A673 (cell line): ENCODE results near the gene TMEM161B. TPM values are rescaled to one million over a fixed set of nuclear protein-coding genes. Genes with fewer than 3 reads are reported as not detected.

Experiments used
- BruUV-seq: library from RNA; stranded (reverse); fragments of 400-500 nt; replicated peaks from 2 replicates; lab custom pipeline; 2021; lab: Mats Ljungman, UMichigan
- CTCF ChIA-PET: fragments of 300-600 bp; sonication (Branson Sonifier 250); formaldehyde crosslinking; loops from one replicate; lab custom pipeline; 2022; ENCODE audit warnings: antibody characterized with exemption; lab: Charles Lee
- POLR2A ChIA-PET: fragments of 300-600 bp; sonication (Branson Sonifier 250); formaldehyde crosslinking; loops from one replicate; lab custom pipeline; 2022; ENCODE audit warnings: antibody characterized with exemption; ENCODE audit not compliant: low non-redundant PET; lab: Charles Lee
- DNase-seq: peaks from one replicate; pipeline ENCODE4 v3.0.0-alpha.2; 2015; ENCODE audit warnings: low spot score
- H3K27ac ChIP-seq: fragments of 200-600 bp; sonication (generic); 2 replicates; pipeline ENCODE4 v1.5.1; 2016; ENCODE audit warnings: mixed run types, low read depth, mild to moderate bottlenecking, mixed read lengths, antibody characterized with exemption, low read length; ENCODE audit not compliant: poor library complexity, severe bottlenecking
- H3K27me3 ChIP-seq: fragments of 200-600 bp; sonication (generic); replicated peaks from 2 replicates; pipeline ENCODE4 v1.6.1; 2017; ENCODE audit warnings: mixed run types, low read depth, mild to moderate bottlenecking, mixed read lengths, antibody characterized with exemption, low read length; ENCODE audit not compliant: insufficient read depth, poor library complexity
- H3K36me3 ChIP-seq: fragments of 200-600 bp; sonication (generic); 2 replicates; pipeline ENCODE4 v1.6.1; 2016; ENCODE audit warnings: mixed run types, mild to moderate bottlenecking, mixed read lengths, antibody characterized with exemption, low read length; ENCODE audit not compliant: insufficient read depth, poor library complexity, severe bottlenecking
- H3K4me1 ChIP-seq: fragments of 200-600 bp; sonication (generic); 2 replicates; pipeline ENCODE4 v1.6.1; 2017; ENCODE audit warnings: mixed run types, mild to moderate bottlenecking, mixed read lengths, antibody characterized with exemption, low read length; ENCODE audit not compliant: insufficient read depth, poor library complexity, severe bottlenecking
- H3K4me3 ChIP-seq: fragments of 200-600 bp; sonication (generic); 2 replicates; pipeline ENCODE4 v1.5.1; 2016; ENCODE audit warnings: low read depth, mixed run types, mild to moderate bottlenecking, mixed read lengths, low read length; ENCODE audit not compliant: poor library complexity, severe bottlenecking
- H3K9me3 ChIP-seq: fragments of 200-600 bp; sonication (generic); 2 replicates; pipeline ENCODE4 v1.6.1; 2016; ENCODE audit warnings: mixed run types, low read depth, mild to moderate bottlenecking, mixed read lengths, antibody characterized with exemption, low read length; ENCODE audit not compliant: poor library complexity, severe bottlenecking
- EZH2 ChIP-seq: fragments of 200-600 bp; sonication (generic); IDR thresholded peaks from 2 replicates; pipeline ENCODE4 v1.6.1; 2017; ENCODE audit warnings: borderline replicate concordance, low read depth, mild to moderate bottlenecking, mixed read lengths, antibody characterized with exemption, low read length; ENCODE audit not compliant: poor library complexity, severe bottlenecking
- intact Hi-C: fragments of 100-400 bp; cut with micrococcal nuclease; formaldehyde crosslinking; loops from one replicate; pipeline ENCODE4 v1.10.0; 2022; ENCODE audit not compliant: unreplicated experiment
- total RNA-seq: library from RNA; stranded (reverse); gene quantifications from 2 replicates; pipeline ENCODE4 v1.2.3, GENCODE V29; 2021
- TF ChIP-seq, protein P1 (sequence below): fragments of 300-800, 200-600 bp; sonication (generic); conservative IDR thresholded peaks from 2 replicates; pipeline ENCODE4 v1.5.1; 2017; ENCODE audit warnings: low read depth, mild to moderate bottlenecking, antibody characterized with exemption, low read length, moderate library complexity, mixed read lengths

The TMEM161B gene
- total RNA-seq, 1 experiment from 2014 or later: 20.7 TPM

GRCh38 chr5:88236866-88237642, 31.6 kb downstream of the TMEM161B start:
- H3K9me3 ChIP-seq: no peaks in the 10 kb centered on the region
- no peak for DNase-seq
- TF ChIP-seq, protein P1, sequence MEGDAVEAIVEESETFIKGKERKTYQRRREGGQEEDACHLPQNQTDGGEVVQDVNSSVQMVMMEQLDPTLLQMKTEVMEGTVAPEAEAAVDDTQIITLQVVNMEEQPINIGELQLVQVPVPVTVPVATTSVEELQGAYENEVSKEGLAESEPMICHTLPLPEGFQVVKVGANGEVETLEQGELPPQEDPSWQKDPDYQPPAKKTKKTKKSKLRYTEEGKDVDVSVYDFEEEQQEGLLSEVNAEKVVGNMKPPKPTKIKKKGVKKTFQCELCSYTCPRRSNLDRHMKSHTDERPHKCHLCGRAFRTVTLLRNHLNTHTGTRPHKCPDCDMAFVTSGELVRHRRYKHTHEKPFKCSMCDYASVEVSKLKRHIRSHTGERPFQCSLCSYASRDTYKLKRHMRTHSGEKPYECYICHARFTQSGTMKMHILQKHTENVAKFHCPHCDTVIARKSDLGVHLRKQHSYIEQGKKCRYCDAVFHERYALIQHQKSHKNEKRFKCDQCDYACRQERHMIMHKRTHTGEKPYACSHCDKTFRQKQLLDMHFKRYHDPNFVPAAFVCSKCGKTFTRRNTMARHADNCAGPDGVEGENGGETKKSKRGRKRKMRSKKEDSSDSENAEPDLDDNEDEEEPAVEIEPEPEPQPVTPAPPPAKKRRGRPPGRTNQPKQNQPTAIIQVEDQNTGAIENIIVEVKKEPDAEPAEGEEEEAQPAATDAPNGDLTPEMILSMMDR: no peak
- TF ChIP-seq EZH2: no peak
- ChIA-PET CTCF (no interaction called here), POLR2A (no interaction called here)
- no TSS peak for BruUV-seq
- H3K27ac ChIP-seq: no peak overlapping the region
- no peaks in the 10 kb centered on the region for H3K27me3 ChIP-seq
- H3K36me3 ChIP-seq: no peaks in the 10 kb centered on the region
- intact Hi-C loops: no loop called here
- no peak overlapping the region for H3K4me3 ChIP-seq
- peaks cover 27% of the 10 kb centered on the region for H3K4me1 ChIP-seq

DNA sequence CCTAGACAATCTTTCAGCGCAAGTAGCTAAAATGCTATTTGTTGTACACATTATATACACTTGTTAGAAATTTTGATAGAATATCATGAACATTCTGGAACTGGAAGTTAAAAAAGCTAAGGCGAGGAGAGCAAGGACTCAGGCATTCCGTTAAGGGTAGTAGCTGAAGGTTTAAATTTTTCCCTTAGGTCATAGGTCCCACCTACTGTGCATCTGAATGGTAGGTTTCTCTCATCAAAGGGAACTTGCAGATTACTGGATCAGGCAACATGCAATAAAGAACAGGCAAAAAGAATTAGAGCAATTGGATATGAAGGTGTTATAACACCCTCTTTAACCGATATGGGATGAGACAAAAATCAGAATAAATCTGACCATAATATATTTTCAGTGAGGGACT, 32.8 kb downstream of the TMEM161B start:
- intact Hi-C loops: no loop called here
- POLR2A ChIA-PET: no interaction called here
- H3K4me1 ChIP-seq: peaks cover 27% of the 10 kb centered on the region
- no TSS peak for BruUV-seq
- TF ChIP-seq EZH2: no peak
- TF ChIP-seq, protein P1: no peak
- H3K27me3 ChIP-seq: no peaks in the 10 kb centered on the region
- CTCF ChIA-PET: no interaction called here
- no peaks in the 10 kb centered on the region for H3K36me3 ChIP-seq
- H3K27ac ChIP-seq: no peak overlapping the region
- no peak overlapping the region for H3K4me3 ChIP-seq
- no peaks in the 10 kb centered on the region for H3K9me3 ChIP-seq
- no peak for DNase-seq

DNA sequence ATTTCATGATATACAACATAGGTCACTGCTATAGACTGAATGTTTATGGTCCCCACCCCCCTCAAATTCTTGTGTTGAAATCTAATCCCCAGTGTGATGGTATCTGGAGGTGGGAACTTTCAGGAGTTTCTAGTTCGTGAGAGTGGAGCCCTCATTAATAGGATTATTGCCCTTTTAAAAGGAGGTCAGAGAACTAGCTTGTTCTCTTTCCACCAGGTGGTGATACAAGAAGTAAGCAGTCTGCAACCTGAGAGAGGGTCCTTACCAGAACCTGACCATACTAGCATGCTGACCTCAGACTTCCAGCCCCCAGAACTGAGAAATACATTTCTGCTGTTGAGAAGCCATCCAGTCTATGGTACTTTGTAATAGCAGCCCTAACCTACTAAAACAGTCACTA, 33.3 kb downstream of the TMEM161B start:
- no peak for DNase-seq
- ChIA-PET POLR2A (no interaction called here), CTCF (no interaction called here)
- Histone ChIP-seq H3K27me3 (no peaks in the 10 kb centered on the region), H3K4me3 (no peak overlapping the region), H3K9me3 (no peaks in the 10 kb centered on the region), H3K27ac (no peak overlapping the region), H3K4me1 (peaks cover 27% of the 10 kb centered on the region), H3K36me3 (no peaks in the 10 kb centered on the region)
- intact Hi-C loops: no loop called here
- no TSS peak for BruUV-seq
- TF ChIP-seq EZH2: no peak
- TF ChIP-seq, protein P1: no peak
